Umbilical cord (tissue), 2 donors: Measurements from ENCODE around the gene HNRNPLL. TPM values are rescaled to one million over a fixed set of nuclear protein-coding genes. Genes with fewer than 3 reads are reported as not detected.
"Not testable (repeated sequence)": the region's sequence is repeated elsewhere in the genome, so short reads cannot be mapped to it uniquely, and the experiment has no call there.

Source experiments
- DNase-seq: peaks from one replicate; pipeline ENCODE4 v3.0.0-alpha.2; 2015; ENCODE audit warnings: low spot score
- total RNA-seq: library from RNA; depleted of rRNA; stranded (reverse); fragments of >200 nt; gene quantifications from one replicate; pipeline ENCODE4 v1.2.3, GENCODE V29; 2014; ENCODE audit warnings: low replicate concordance; ENCODE audit not compliant: insufficient read depth

Gene HNRNPLL
- total RNA-seq, 1 donor from 2014 or later: 49.6 TPM

DNA sequence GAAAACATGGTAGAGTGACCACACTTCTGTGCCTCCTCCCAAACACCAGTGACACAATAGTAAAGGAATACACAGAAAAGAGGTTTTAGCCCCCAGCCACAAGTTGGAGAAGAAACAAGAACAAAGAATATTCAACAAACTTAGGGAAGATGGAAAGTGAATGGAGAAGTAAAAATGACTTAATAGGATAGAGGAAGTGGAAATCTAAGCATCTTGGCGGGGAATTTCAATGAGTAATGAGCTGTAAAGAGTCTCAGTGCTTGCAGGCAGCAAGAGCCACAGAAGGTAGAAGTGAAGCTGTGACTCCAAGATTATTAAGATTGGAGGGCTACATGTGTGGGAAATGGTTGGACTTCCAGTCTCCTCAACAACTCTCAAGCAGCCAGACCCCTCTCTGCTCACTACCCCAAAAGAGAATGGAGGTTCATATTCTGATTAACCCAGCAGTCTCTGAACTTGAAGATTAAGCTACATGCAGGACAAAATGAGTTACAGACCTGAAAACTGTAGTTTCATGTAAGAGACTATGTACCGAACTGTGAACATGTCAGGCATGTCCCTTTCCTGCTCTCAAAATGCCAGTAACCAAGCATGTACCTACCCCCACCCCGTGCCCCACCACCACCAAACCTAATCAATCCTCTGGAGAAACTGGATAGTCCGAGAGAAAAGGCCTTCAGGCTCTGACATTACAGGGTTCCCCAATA, 16.9 kb upstream of the HNRNPLL start:
- peak; percentile 48 for DNase-seq

DNA sequence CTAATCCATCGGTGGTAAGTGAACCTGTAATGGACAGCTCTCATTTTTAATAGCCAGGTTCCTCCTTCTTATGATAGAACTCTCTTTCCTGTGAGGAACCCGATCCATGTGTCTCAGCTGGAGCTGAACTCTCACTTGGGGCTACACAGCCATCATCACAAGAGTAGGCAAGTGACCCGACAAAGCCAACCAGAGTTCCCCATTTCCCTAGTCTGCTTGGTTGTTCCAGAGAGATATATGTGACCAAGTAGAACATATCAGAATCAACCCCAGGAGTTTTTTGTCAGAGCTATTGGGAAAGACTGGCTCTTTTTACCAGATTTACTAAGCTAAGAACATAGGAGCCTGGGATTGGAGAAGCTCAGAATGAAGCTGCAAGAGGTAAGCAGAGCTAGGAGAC, 14.6 kb upstream of the HNRNPLL start:
- no peak for DNase-seq

DNA sequence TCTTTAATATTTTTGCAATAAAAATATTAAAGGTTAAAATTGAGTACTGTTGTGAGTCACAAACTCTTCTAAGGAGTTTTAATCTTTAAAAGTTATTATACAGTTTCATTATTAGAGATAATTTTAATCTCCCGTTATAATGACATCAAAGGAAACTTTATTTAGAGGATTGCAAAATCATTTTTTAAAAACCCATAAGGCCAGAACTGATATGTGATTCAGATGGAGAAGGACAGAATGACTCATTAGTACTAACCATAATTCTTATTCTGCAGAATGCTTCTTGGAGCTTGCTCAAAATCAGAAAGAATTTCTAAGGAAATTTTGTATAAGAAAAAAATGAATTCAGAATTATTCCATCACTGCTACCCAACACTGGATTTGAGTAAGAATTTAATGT, 12.5 kb upstream of the HNRNPLL start:
- peak; percentile 85 for DNase-seq

DNA sequence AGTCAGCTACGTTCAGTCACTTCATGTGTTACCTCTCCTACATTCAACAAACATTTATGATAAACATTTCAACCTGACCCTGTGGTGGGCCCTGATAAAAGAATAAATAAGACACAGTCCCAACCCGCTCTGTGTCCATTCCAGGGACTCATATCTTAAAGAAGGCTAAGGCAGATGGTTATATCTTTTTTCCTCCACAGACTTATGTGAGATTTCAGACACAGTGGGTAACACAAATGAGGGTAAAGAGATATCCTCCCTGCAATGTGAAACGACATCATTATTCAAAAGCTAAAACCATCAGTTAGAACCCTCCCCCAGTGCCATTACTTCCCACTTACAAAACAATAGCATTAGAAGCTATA, 11.1 kb upstream of the HNRNPLL start:
- no peak for DNase-seq

DNA sequence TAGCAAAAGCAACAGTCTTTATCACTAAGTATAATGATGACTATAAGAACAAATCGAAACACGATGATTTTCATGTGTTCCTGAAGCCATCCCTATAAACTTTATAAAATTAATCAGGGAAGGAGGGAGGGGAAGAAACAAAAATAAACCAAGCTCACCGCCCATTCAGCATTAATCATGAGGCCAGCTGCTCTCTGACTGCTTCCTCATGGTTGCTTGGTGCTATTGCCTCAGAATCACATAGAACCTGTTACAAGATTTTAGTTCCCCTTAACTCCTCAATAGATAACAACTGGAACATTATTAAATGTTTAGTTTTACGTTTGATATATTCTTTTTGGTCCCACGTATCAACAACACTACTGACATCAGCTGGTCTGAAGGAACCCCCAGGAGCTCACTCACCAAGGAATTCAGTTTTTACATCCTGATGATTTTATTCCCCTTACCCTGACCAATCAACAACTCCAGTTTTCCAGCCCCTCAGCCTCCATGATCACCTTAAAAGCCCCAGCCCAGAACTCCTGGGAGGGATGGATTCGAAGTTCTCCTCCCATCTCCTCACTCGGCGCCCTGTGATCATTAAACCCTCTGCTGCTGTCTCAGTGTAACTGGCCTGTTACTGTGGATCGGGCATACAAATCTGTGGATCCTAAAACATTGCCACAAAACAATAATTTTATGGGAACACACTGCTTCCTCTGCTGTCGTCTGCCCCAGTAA, 10.6 kb upstream of the HNRNPLL start:
- peak; percentile 47 for DNase-seq

DNA sequence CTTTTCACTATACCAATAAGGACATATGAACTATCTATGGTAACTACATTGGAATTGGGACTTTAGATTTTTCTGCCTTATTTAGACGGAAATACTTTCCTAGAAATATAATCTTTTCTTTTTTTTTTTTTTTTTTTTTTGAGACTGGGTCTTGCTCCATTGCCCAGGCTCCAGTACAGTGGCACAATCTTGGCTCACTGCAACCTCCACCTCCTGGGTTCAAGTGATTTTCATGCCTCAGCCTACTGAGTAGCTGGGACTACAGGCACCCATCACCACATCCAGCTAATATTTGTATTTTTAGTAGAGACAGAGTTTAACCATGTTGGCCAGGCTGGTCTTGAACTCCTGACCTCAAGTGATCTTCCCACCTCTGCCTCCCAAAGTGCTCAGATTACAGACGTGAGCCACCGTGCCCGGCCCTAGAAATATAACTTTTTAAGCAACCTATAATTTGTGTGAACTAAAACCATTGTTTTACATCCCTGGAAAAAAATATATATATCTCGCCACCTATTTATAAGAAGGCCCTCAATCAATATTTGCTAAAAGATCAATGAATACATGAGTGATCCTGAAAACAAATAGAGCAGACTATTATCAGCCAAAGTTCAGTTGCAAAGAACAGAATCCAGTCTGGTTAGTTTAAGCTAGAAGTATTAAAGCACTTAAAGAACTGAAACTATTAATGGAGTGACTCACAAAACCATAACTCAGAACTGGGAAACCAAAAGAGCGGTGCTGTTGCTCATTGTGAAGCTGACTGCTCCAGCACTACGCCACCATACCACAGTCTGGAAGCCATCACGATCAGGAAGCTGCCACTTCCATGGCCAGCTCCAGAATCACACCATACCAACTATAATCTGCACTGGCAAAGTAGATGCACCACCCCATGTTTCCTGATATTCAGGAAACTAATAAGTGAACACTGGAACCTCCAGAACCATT, 8.4 kb upstream of the HNRNPLL start:
- DNase-seq: no peak

DNA sequence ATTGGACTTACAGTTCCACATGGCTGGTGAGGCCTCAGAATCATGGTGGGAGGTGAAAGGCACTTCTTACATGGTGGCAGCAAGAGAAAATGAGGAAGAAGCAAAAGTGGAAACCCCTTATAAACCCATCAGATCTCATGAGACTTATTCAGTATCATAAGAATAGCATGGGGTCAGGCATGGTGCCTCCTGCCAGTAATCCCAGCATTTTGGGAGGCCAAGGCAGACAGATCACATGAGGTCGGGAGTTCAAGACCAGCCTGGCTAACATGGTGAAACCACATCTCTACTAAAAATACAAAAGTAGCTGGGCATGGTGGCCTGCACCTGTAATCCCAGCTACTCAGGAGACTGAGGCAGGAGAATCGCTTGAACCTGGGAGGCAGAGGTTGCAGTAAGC, 6.5 kb upstream of the HNRNPLL start:
- not testable (repeated sequence) for DNase-seq

DNA sequence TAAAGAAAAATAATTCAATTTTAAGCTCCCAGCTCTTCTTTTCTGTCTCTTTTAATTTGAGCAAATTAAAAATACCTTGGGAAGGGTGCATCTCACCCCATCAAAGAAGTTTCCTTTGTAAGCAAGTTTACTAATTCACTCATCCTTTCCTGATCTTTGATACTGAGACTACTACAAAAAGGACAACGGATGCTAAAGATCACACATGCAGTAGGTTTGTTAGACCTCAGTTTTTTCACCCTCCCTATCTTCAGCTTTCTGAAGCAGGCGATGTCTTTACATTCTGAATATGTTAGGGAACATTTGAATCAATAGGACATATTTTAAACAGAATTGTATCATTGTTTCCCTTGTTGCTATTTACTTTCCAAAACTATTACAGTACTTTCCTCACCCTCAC, 6.0 kb upstream of the HNRNPLL start:
- no peak for DNase-seq

DNA sequence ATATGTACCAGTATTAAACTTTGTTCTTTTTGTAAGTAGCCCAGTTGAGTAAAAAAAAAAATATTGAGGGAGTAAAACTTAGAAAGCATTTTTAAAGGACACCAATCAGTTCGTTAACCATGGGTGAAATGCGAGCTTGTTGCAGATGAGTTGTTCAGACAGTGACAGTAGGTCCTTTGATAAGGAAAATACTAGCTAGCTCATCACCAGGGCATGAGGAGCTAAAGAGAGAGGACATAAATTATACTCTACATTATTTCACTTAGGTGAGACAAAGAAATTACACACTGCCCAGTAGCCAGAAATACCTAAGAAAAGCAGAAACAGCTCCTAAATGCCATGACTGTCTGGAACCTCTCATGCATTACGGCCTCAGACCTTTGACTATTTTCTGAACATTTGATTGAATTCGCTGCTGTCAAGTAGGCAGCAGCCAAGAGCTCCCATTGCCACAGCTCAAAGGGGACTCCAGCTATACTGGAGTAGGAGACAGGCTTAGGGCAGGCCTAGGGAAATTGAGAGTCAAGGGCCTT, 2.6 kb upstream of the HNRNPLL start:
- no peak for DNase-seq

DNA sequence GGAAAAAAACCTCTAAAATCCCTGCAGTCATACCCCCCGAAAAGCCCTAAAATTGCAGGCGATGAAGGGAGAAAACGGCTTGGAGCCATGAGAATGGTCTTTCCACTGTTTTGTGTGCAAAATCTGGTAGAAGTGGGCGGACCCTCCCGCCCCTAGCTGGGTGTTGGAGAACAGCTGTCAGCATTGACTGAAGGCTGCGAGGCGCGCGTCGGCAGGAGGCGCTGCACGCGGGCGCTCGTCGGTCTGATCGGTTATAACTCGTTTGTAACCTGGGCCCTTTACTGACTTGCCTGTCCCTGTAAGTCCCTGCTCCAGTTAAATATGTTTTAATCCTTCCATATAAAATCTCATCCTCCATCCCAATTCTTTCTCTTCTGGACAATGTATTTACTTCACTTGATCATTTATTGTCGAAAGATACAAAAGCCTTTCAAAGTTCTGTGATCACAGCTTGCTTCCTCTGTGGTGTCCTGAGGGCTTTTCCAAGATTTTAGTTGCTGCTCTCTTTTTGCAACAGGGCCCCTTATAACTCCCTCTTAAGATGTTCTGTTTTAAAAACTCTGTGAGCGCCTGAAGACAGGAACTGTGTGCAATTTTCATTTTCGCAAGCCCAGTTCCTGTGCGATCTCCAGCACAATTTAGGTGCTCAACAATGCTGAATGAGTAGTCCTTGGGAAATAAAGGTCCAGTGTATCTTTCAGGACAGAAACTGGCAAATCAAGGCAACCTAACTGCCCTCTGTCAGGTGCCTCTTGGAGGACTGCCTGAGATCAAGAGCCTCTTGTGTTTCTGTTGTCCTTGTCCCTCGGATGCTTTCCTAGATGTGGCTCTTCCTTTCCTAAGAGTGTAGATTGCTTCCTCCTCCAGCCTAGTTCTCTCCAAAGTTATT, 918 bp upstream of the HNRNPLL start:
- peak; percentile 88 for DNase-seq

DNA sequence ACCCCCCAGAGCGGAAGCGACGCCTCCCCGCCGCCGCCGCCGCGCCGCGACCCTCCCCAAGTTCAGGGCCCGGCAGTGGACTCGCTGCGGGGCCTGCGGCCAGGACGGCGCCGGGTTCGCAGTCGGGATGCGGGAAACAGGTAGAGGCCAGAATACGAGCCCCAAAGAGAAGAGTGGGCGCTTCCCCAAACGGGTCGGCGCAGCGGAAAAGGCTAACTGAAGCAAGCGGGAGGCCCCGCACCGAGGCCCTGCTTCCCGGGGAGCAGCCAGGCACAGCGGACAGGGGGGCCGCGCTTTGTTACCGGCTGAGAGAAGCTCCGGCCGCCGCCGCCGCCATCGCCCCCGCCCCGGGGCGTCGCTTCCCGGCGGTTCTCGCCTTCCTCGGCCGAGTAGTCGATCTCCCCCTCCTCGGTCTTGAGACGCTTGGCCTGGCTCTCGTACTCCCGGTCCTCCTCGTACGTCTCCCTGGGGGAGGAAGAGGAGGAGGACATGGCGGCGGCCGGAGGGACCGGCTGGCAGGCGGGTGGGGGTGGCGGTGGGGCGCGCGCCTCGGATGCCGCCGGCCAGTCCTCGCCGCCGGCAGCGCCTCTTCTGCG, 494 bp downstream of the HNRNPLL start:
- DNase-seq: peak; percentile 55

DNA sequence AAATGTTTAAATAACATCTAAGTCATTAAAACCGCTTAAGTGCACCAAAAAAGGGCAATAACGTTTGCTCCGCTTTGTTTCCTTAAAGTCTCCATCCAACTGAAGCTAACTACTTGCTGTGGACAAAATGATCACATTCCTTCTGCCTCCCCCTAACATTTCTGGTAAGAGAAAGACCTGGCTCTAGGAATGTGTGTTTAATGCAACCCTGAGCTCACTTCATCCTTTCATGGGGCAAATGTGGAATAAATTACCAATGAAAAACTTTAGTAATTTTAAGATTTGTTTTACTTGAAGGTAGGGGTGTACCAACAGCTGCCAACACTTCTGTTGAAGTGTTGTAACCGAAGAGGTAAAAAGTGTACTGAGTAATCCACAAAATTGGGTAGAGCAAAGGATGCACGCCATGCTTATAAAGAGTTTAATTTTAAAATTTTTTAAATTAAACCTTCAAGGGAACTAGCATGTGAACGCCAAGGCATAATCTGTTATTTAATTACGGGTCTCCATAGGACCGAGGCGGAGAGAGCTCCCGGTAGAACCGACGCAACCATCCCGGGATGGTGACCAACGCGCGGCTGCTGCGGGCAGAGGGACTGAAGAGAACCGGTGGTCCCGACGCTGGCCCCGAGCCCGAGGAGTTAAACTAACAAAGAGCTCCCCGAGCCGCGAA, 1.1 kb downstream of the HNRNPLL start:
- peak; percentile 44 for DNase-seq

DNA sequence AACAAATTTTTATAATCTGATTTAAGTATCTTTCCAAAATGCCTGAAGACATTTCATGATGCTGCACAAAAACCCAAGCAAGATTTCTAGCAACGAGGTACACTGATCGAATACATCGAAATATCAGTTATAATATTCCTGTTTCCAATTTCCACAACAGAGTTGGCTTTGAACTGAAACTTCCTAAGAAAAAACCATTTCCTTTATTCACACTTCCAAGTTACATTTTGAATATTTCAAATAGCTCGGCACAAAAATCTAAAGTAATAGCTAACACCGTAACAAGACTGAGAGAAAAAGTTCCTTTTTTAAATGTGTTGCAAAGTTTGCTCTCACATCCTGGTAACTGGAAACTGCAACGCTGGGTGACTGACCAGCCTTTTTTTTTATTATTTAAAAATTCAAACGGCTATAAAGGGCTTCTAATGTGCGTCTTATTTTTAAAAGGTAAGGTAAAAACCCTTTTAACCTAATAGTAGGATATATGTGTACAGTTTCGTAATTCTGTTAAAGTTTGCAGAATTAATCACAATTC, 1.7 kb downstream of the HNRNPLL start:
- peak; percentile 26 for DNase-seq

DNA sequence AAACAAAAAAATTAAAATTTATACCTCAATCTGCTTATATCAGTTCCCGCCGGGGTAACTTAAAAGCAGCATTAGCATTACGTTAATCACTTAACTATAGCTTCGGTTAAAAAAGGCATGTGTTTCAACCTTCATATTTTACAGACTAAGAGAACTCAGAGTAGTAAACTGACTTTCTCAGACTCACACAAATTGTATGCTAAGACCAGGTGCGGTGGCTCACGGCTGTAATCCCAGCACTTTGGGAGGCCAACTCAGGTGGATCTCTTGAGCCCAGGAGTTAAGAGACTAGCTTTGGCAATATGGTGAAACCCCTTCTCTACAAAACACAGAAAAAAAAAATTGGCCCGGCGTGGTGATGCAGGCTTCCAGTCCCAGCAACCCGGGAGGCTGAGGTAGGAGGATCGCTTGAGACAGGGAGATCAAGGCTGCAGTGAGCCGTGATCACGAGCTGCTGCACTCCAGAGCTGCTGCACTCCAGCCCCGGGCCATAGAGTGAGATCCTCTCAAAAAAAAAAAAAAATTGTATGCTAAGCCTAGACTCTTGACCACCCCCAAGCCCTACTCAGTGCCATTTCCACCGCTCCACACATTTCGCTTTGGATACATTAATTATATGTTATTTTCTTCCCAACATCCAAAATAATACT, 2.4 kb downstream of the HNRNPLL start:
- DNase-seq: no peak

DNA sequence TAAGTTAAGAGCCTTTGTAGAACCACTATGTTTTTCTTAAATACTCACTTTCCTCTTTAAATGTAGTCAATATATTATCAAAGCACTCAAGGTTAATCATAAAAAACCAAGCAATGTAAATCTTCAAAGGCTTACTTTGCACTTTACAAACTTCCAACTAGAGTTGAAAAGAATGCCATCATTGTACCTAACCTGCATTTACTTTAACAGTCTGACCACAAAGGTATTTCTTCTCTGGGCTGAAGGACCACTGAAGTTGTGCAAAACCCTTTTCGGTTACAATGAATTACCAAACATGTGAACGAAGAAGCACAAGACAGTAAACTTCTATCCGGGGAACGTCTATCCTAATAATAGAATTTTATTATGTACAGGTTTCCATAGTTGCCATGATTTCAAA, 3.0 kb downstream of the HNRNPLL start:
- no peak for DNase-seq

DNA sequence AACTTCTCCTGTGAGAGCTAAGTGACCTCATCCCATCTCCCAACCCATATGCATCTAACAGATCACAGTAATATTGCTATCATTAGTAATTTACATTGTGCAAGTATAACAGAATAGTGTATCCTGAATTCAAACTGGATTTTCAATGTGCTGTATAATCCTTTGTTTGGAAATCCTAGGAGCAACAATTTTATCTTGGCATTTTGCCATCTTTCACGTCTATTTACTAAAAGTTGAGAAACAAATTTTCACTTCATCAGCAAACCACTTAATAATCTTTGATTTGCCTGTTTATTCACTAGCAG, 3.8 kb downstream of the HNRNPLL start:
- no peak for DNase-seq

DNA sequence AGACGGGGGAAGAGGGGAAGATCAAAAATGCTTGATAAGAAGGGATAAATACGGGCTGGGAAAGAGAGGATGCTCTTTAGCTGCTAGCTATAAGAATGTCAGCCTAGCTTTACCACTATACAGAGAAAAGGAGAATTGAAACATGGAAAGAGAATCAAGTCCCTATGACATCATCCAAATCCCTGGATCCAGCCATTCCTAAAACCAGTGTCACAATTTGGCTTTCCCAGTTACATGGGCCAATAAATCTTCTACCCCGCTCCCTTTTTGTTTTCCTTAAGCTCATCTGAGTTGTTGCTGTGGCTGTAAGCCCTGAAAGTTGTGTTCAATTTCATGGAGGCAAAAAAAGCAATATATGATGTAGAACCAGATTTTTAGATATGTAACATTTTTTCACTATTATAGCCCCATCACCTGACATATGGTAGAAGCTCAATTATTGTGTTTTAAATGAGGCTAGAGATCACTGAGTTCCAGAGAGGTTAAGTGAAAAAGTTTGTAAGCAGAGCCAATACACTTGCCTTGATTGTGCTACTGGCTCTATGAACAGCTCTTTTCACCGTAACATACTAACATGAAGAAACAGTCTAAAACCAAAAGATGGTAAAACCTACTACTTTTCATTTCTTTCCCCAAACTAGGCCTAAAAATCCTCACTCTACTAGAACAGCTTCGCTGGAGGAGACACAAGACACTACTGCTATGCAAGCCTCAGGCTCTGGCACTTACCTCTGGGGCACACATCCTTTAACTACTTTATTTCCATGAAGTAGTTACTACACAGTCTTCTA, 4.3 kb downstream of the HNRNPLL start:
- no peak for DNase-seq

DNA sequence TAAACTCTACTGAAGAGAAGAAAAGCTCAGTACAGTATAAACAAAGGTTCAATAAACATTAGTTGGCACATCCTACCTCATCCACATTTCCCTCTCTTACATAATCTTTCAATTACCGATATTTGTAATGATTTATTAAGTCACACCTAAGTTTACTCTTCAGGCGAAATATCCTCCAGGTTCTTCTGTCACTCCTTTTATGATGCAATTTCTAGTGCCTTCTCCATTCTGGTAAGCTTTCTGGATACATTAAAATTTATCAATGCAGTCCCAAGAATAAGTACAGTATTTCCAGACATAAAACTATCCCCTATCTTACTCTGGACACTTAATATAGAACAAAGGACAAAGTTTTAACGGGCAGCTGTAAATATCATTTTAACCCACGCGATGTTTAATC, 5.6 kb downstream of the HNRNPLL start:
- no peak for DNase-seq

DNA sequence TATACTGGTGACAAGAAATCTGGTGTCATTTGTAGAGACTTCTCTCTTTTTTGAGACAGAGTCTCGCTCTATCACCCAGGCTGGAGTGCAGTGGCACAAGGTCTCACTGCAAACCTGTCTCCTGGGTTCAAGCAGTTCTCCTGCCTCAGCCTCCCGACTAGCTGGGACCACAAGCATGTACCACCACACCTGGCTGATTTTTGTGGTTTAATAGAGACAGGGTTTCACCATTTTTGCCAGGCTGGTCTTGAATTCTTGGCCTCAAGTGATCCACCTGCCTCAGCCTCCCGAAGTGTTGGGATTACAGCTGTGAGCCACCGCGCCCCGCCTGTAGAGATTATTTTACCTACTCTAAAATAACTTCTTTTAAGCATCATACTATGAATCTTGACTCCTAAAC, 6.5 kb downstream of the HNRNPLL start:
- DNase-seq: no peak
